ENCODE data around the gene EIF3L.

EIF3L gene

GRCh38 chr22:37893583-37893983 is 44.4 kb downstream of the EIF3L start:
- DNase-seq (ENCODE audit: low read depth): no peak
- TF ChIP-seq CTCF (conservative IDR thresholded peaks at IDR 0.05; ENCODE audit: control insufficient read depth, insufficient read depth, low read depth, low read length): no peak
- no peak overlapping the region for H3K4me3 ChIP-seq (ENCODE audit: control insufficient read depth, low read depth, low read length)

GRCh38 chr22:37894939-37895670 is 45.9 kb downstream of the EIF3L start:
- TF ChIP-seq CTCF (conservative IDR thresholded peaks at IDR 0.05; ENCODE audit: control insufficient read depth, insufficient read depth, low read depth, low read length): no peak
- no peak overlapping the region for H3K4me3 ChIP-seq (ENCODE audit: control insufficient read depth, low read depth, low read length)
- DNase-seq (ENCODE audit: low read depth): no peak

GRCh38 chr22:37896181-37896592 is 47.0 kb downstream of the EIF3L start:
- no peak for TF ChIP-seq CTCF (conservative IDR thresholded peaks at IDR 0.05; ENCODE audit: control insufficient read depth, insufficient read depth, low read depth, low read length)
- DNase-seq (ENCODE audit: low read depth): peak; percentile 23
- no peak overlapping the region for H3K4me3 ChIP-seq (ENCODE audit: control insufficient read depth, low read depth, low read length)

GRCh38 chr22:37896939-37897338 is 47.7 kb downstream of the EIF3L start:
- no peak overlapping the region for H3K4me3 ChIP-seq (ENCODE audit: control insufficient read depth, low read depth, low read length)
- TF ChIP-seq CTCF (conservative IDR thresholded peaks at IDR 0.05; ENCODE audit: control insufficient read depth, insufficient read depth, low read depth, low read length): no peak
- no peak for DNase-seq (ENCODE audit: low read depth)

GRCh38 chr22:37897807-37898206 is 48.6 kb downstream of the EIF3L start:
- DNase-seq (ENCODE audit: low read depth): no peak
- no peak for TF ChIP-seq CTCF (conservative IDR thresholded peaks at IDR 0.05; ENCODE audit: control insufficient read depth, insufficient read depth, low read depth, low read length)
- H3K4me3 ChIP-seq (ENCODE audit: control insufficient read depth, low read depth, low read length): no peak overlapping the region

GRCh38 chr22:37898441-37899181 is 49.4 kb downstream of the EIF3L start:
- no peak for TF ChIP-seq CTCF (conservative IDR thresholded peaks at IDR 0.05; ENCODE audit: control insufficient read depth, insufficient read depth, low read depth, low read length)
- no peak for DNase-seq (ENCODE audit: low read depth)
- H3K4me3 ChIP-seq (ENCODE audit: control insufficient read depth, low read depth, low read length): no peak overlapping the region

Measured in fibroblast of mammary gland (primary cell).